Measurements from ENCODE around the gene SNX24.

DNA sequence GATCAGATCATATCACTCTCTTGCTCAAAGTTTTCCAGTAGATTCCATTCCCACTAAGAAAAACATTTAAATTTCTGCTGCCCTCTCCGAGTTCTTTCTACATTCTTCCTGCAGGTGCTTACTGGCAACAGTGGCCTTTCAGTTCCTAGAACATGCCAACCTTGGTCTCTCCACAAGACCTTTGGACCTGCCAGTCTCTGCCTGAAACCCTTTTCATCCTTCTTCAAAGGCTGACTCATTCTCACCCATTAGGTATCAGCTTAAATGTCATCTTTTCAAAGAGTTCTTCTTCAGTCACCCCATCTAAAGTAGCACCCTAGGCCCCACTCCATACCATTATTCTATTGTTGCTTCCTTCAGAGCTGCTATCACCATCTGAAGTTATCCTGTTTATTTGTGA, 169.3 kb downstream of the SNX24 start:
- TF ChIP-seq CTCF (IDR thresholded peaks at IDR 0.05 in 2 of 3, conservative IDR thresholded peaks at IDR 0.05 in 1 of 3; ENCODE audit: control insufficient read depth in 2 of 3, extremely low read depth in 1 of 3, insufficient read depth in 1 of 3, low read depth in 3 of 3, low read length in 3 of 3) = no peak
- TF ChIP-seq CHD2 (IDR thresholded peaks at IDR 0.05; ENCODE audit: borderline replicate concordance, low read depth, low read length) = no peak
- TF ChIP-seq PBX3 (IDR thresholded peaks at IDR 0.05; ENCODE audit: insufficient replicate concordance, low read depth, low read length) = no peak
